Measurements from ENCODE around the gene EEF1E1.
"Not testable (repeated sequence)": the region's sequence is repeated elsewhere in the genome, so short reads cannot be mapped to it uniquely, and the experiment has no call there.

EEF1E1 gene

DNA sequence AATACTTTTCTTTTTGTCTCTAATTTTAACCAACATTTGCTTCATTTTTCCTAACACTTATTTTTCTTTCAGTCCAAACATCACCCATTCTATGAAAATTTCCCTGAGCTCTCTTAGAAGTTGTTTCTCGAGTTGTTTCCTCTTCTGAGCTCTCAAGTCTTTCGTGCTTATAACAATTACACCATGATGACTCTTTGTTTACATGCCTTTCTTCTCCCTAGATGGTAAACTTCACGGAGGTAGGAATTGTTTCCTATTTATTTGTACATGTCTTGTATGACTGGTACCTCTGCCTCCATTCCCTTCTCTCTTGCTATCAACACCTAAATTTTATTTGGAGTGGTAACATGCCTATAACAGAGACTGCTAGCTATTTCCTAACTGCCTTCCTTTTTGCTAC is 44.6 kb downstream of the EEF1E1 start:
- Mint-ChIP-seq H3K27ac (peak overlapping the region; percentile 40), H3K4me1 (peaks cover 6% of the 10 kb centered on the region), H3K36me3 (peaks cover 56% of the 10 kb centered on the region), H3K9me3 (no peaks in the 10 kb centered on the region), H3K4me3 (no peak overlapping the region)
- DNase-seq (ENCODE audit: low spot score in 2 of 2) (no peak), ATAC-seq (no peak)

GRCh38 chr6:8057263-8057662 is 45.1 kb downstream of the EEF1E1 start:
- H3K36me3 Mint-ChIP-seq, result peaks cover 51% of the 10 kb centered on the region
- H3K4me1 Mint-ChIP-seq, result peaks cover 6% of the 10 kb centered on the region
- H3K9me3 Mint-ChIP-seq, result no peaks in the 10 kb centered on the region

GRCh38 chr6:8054276-8054675 is 48.1 kb downstream of the EEF1E1 start:
- DNase-seq (ENCODE audit: low spot score in 2 of 2), result no peak
- peaks cover 40% of the 10 kb centered on the region for H3K36me3 Mint-ChIP-seq
- ATAC-seq, result no peak
- H3K4me3 Mint-ChIP-seq, result no peak overlapping the region
- no peaks in the 10 kb centered on the region for H3K9me3 Mint-ChIP-seq
- H3K4me1 Mint-ChIP-seq, result no peaks in the 10 kb centered on the region
- H3K27ac Mint-ChIP-seq, result no peak overlapping the region

More at GRCh38 chr6:8057263-8057662, 45.1 kb downstream of the EEF1E1 start:
- no peak overlapping the region for H3K4me3 Mint-ChIP-seq
- ATAC-seq (no peak), DNase-seq (ENCODE audit: low spot score in 2 of 2) (no peak)
- H3K27ac Mint-ChIP-seq, result peak overlapping the region; percentile 40

DNA sequence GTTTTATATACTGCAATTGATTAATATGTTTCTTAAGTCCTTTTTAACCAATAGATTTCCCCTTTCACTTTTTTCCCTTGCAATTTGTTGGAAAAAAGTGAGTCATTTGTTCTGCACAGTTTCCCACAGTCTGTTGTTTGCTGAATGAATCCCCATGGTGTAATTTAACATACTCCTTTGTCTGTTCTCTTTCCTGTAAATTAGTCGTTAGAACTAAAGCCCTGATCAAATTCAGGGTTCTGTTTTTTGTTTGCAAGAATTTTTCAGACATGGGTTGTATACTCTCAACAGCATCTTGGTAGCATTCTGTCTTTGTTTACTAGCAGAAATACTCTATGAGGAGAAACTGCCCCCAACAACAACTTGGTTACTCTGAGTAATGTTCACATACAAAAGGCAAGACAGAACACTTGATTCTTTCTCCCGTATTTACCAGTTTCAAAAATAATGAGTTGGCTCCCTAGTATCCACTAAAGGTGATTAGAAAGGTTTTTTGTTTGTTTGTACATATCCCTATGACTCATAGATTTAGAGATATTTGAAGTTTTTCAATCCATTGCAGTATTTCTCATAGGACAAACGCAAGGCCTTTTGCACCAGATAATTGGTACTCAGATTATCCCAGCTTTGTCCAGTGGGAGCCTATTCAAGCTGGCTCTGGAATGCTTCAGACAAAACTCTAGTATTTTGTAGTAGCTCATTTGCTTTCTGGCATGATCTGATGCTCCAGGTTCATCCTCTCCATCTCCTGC is 54.6 kb downstream of the EEF1E1 start:
- Mint-ChIP-seq H3K36me3 (peaks cover 5% of the 10 kb centered on the region), H3K9me3 (no peaks in the 10 kb centered on the region), H3K27ac (no peak overlapping the region), H3K4me3 (no peak overlapping the region), H3K4me1 (peaks cover 7% of the 10 kb centered on the region)
- DNase-seq (ENCODE audit: low spot score in 2 of 2) (no peak), ATAC-seq (no peak)

GRCh38 chr6:8045769-8046168 is 56.6 kb downstream of the EEF1E1 start:
- H3K36me3 Mint-ChIP-seq; H3K9me3 Mint-ChIP-seq; H3K27ac Mint-ChIP-seq; ATAC-seq; H3K4me3 Mint-ChIP-seq; DNase-seq (ENCODE audit: low spot score in 2 of 2); H3K4me1 Mint-ChIP-seq: not testable (repeated sequence)

DNA sequence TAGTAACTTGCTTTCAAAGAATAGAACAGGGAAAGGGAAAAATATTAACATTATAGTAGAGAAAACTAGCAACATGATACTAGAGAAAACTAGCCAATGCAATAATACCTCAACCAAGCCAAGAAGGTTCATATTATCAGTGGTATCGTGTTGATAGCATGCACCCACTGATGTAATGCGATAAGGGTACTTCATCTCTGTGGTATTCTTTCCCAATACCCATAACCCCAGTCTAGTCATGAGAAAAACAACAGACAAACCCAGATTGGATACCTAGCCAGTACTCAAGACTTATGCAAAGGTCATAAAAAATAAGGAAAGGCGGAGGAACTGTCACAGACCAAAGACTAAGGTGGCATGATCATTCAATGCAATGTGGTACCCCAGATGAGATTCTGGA is 59.1 kb downstream of the EEF1E1 start:
- no peak overlapping the region for H3K4me3 Mint-ChIP-seq
- H3K36me3 Mint-ChIP-seq, result peaks cover 29% of the 10 kb centered on the region
- peak overlapping the region; percentile 61 for H3K27ac Mint-ChIP-seq
- H3K4me1 Mint-ChIP-seq, result peaks cover 7% of the 10 kb centered on the region
- DNase-seq (ENCODE audit: low spot score in 2 of 2), result no peak
- ATAC-seq, result no peak
- H3K9me3 Mint-ChIP-seq, result peaks cover 3% of the 10 kb centered on the region

GRCh38 chr6:8041913-8042583 is 60.3 kb downstream of the EEF1E1 start:
- peaks cover 3% of the 10 kb centered on the region for H3K9me3 Mint-ChIP-seq
- no peak for ATAC-seq
- H3K4me3 Mint-ChIP-seq, result no peak overlapping the region
- DNase-seq (ENCODE audit: low spot score in 2 of 2), result no peak
- H3K27ac Mint-ChIP-seq, result peak overlapping the region; percentile 61
- peaks cover 19% of the 10 kb centered on the region for H3K4me1 Mint-ChIP-seq
- H3K36me3 Mint-ChIP-seq, result peaks cover 40% of the 10 kb centered on the region

DNA sequence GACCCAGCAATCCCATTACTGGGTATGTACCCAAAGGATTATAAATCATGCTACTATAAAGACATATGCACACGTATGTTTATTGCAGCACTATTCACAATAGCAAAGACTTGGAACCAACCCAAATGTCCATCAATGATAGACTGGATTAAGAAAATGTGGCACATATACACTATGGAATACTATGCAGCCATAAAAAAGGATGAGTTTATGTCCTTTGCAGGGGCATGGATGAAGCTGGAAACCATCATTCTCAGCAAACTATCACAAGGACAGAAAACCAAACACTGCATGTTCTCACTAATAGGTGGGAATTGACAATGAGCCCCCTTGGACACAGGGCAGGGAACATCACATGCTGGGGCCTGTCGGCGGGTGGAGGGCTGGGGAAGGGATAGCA is 68.2 kb downstream of the EEF1E1 start:
- peaks cover 24% of the 10 kb centered on the region for H3K36me3 Mint-ChIP-seq
- H3K9me3 Mint-ChIP-seq; H3K27ac Mint-ChIP-seq; ATAC-seq; DNase-seq (ENCODE audit: low spot score in 2 of 2); H3K4me3 Mint-ChIP-seq: not testable (repeated sequence)
- H3K4me1 Mint-ChIP-seq, result peaks cover 46% of the 10 kb centered on the region

- no peak for DNase-seq (ENCODE audit: low spot score in 2 of 2)
- H3K36me3 Mint-ChIP-seq, result peaks cover 20% of the 10 kb centered on the region
- no peak overlapping the region for H3K4me3 Mint-ChIP-seq
- H3K27ac Mint-ChIP-seq, result no peak overlapping the region
- H3K4me1 Mint-ChIP-seq, result peaks cover 23% of the 10 kb centered on the region
- H3K9me3 Mint-ChIP-seq, result peaks cover 3% of the 10 kb centered on the region
- ATAC-seq, result no peak
These were observed 71.4 kb downstream of the EEF1E1 start for GRCh38 chr6:8030920-8031319.

All from stimulated activated effector memory CD8-positive, alpha-beta T cell treated with anti-CD3 and anti-CD28 coated beads, Interleukin-12 subunit alpha, Interleukin-12 subunit beta, amount 100 ng/mL, for 72 hours (primary cell).